ENCODE measurements around the gene PAPPA.
A peak's percentile ranks its signal among the peaks of the same experiment; 100 is the strongest.

The PAPPA gene

GRCh38 chr9:116369706-116370105 lies 216.1 kb downstream of the PAPPA start:
- TF ChIP-seq POU2F2 (IDR thresholded peaks at IDR 0.05; ENCODE audit: low read depth, low read length) (no peak), POLR2A (IDR thresholded peaks at IDR 0.05; ENCODE audit: low read depth, low read length) (no peak), PAX5 (IDR thresholded peaks at IDR 0.05; ENCODE audit: insufficient read depth, low read length, severe bottlenecking) (no peak), POLR2AphosphoS5 (IDR thresholded peaks at IDR 0.05; ENCODE audit: low read depth, low read length) (no peak), SPI1 (IDR thresholded peaks at IDR 0.05; ENCODE audit: low read depth, low read length) (no peak), TAF1 (IDR thresholded peaks at IDR 0.05; ENCODE audit: low read depth, low read length) (no peak)
- DNase-seq (ENCODE audit: insufficient read length, low spot score) (no peak), FAIRE-seq (no peak)

GRCh38 chr9:116370556-116370955 lies 217.0 kb downstream of the PAPPA start:
- TF ChIP-seq POLR2A (IDR thresholded peaks at IDR 0.05; ENCODE audit: low read depth, low read length) (no peak), TAF1 (IDR thresholded peaks at IDR 0.05; ENCODE audit: low read depth, low read length) (no peak), SPI1 (IDR thresholded peaks at IDR 0.05; ENCODE audit: low read depth, low read length) (no peak), POLR2AphosphoS5 (IDR thresholded peaks at IDR 0.05; ENCODE audit: low read depth, low read length) (no peak), PAX5 (IDR thresholded peaks at IDR 0.05; ENCODE audit: insufficient read depth, low read length, severe bottlenecking) (no peak), POU2F2 (IDR thresholded peaks at IDR 0.05; ENCODE audit: low read depth, low read length) (no peak)
- no peak for DNase-seq (ENCODE audit: insufficient read length, low spot score)
- no peak for FAIRE-seq

DNA sequence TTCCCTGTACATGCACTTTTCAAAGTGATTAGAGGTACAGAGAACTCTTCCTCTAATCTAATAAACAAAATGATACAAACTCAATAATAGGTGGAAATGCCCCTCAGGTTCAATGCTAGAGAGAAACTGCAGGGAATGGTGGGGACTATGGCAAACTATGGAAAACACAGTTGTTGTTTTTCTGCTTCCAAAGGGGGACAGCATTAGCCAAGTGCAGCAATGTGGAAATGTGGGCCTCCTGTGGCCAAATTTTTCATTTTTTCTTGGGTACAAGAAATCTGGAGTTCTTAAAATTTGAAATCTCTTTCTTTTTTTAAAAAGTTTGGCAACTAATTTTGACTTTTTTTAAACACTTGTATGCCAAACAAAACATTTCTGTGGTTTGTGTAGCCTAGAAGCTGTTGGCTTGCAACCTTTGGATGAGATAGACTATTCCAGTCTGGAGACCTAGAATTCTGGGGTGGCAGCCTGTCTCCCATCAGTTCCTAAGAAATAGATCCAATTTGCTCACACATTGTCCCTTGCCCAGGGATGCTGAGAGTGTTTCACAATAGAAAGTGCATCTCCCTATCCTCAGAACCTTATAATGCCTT lies 218.6 kb downstream of the PAPPA start:
- no peak for DNase-seq (ENCODE audit: insufficient read length, low spot score)
- TF ChIP-seq PAX5 (IDR thresholded peaks at IDR 0.05; ENCODE audit: insufficient read depth, low read length, severe bottlenecking) (no peak), SPI1 (IDR thresholded peaks at IDR 0.05; ENCODE audit: low read depth, low read length) (no peak), TAF1 (IDR thresholded peaks at IDR 0.05; ENCODE audit: low read depth, low read length) (no peak), POLR2A (IDR thresholded peaks at IDR 0.05; ENCODE audit: low read depth, low read length) (no peak), POLR2AphosphoS5 (IDR thresholded peaks at IDR 0.05; ENCODE audit: low read depth, low read length) (no peak), POU2F2 (IDR thresholded peaks at IDR 0.05; ENCODE audit: low read depth, low read length) (no peak)
- FAIRE-seq: no peak

DNA sequence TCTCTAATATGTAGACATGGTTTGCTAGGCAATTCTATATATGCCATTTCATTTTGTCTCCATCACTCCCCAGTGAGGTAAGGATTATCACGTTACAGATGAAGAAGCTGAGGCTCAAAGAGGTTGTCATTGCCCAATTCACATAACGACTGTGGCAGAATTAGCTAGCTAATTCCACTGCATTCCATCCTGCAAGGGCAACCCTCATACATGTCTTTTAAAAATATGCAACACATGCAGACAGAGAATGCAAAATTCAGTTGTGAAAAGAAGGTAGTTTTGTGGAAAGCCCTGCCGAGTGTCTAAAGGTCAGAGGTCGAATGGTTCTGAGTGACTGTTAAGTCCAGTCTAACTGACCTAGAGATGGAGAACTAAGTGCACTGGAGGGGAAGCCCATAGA lies 219.2 kb downstream of the PAPPA start:
- DNase-seq (ENCODE audit: insufficient read length, low spot score) (no peak), FAIRE-seq (no peak)

DNA sequence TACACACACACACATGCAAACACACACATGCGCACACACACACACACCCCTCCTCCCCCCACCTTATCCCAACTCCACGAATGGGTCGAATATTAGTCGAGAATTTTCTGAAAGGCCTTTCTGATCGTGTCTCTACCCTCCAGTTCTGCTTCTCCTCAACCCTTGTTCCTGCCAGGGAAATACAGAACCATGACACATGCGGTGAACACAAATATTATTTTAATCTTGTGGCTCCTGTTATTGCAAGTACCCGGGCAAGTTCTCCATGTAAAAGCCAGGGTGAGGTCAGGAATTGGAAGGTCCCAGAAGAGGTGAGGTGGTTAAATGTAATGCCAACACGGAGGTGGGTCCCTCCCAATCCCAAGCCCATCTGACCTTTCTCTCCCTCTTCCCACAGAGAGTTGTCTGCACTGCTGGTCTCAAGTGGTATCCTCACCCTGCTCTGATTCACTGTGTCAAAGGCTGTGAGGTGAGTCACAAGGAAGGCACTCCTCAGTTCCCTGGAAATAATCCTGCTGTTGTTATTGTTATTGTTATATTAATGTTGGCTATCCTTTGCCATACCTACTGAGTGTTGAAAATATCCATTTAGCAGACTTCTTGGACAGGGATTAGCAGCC lies 223.7 kb downstream of the PAPPA start:
- TF ChIP-seq PAX5 (IDR thresholded peaks at IDR 0.05; ENCODE audit: insufficient read depth, low read length, severe bottlenecking): no peak
- no peak for TF ChIP-seq POLR2A (IDR thresholded peaks at IDR 0.05; ENCODE audit: low read depth, low read length)
- no peak for TF ChIP-seq POLR2AphosphoS5 (IDR thresholded peaks at IDR 0.05; ENCODE audit: low read depth, low read length)
- no peak for TF ChIP-seq SPI1 (IDR thresholded peaks at IDR 0.05; ENCODE audit: low read depth, low read length)
- no peak for FAIRE-seq
- DNase-seq (ENCODE audit: insufficient read length, low spot score): no peak

More for the DNA sequence above, 219.2 kb downstream of the PAPPA start:
- TF ChIP-seq SPI1 (IDR thresholded peaks at IDR 0.05; ENCODE audit: low read depth, low read length): no peak
- TF ChIP-seq TAF1 (IDR thresholded peaks at IDR 0.05; ENCODE audit: low read depth, low read length): no peak
- TF ChIP-seq POLR2AphosphoS5 (IDR thresholded peaks at IDR 0.05; ENCODE audit: low read depth, low read length): no peak
- no peak for TF ChIP-seq POU2F2 (IDR thresholded peaks at IDR 0.05; ENCODE audit: low read depth, low read length)
- TF ChIP-seq PAX5 (IDR thresholded peaks at IDR 0.05; ENCODE audit: insufficient read depth, low read length, severe bottlenecking): no peak
- TF ChIP-seq POLR2A (IDR thresholded peaks at IDR 0.05; ENCODE audit: low read depth, low read length): no peak

GRCh38 chr9:116378873-116379272 lies 225.3 kb downstream of the PAPPA start:
- DNase-seq (ENCODE audit: insufficient read length, low spot score) (no peak), FAIRE-seq (no peak)
- TF ChIP-seq POLR2A (IDR thresholded peaks at IDR 0.05; ENCODE audit: low read depth, low read length): no peak
- no peak for TF ChIP-seq POU2F2 (IDR thresholded peaks at IDR 0.05; ENCODE audit: low read depth, low read length)
- no peak for TF ChIP-seq SPI1 (IDR thresholded peaks at IDR 0.05; ENCODE audit: low read depth, low read length)
- TF ChIP-seq TAF1 (IDR thresholded peaks at IDR 0.05; ENCODE audit: low read depth, low read length): no peak
- no peak for TF ChIP-seq POLR2AphosphoS5 (IDR thresholded peaks at IDR 0.05; ENCODE audit: low read depth, low read length)

DNA sequence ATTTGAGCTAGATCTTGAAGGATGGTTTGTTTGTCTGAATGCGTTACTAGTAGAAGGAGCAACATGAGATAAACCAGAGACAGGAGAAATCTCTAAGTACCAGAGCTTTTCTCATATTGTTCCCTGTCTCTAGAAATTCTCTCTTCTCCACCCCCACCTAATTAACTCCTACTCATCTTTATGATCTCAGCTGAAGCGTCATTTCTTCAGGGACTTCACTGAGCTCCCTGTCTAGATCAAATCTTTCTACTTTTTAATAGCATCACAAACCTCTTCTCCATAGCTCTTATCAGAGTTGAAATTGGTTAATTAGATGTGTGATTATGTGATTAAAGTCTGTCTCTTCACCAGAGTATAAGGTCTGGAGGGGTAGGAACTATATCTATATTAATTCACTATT lies 226.2 kb downstream of the PAPPA start:
- no peak for TF ChIP-seq PAX5 (IDR thresholded peaks at IDR 0.05; ENCODE audit: insufficient read depth, low read length, severe bottlenecking)
- no peak for TF ChIP-seq POLR2A (IDR thresholded peaks at IDR 0.05; ENCODE audit: low read depth, low read length)
- TF ChIP-seq TAF1 (IDR thresholded peaks at IDR 0.05; ENCODE audit: low read depth, low read length): no peak
- TF ChIP-seq POLR2AphosphoS5 (IDR thresholded peaks at IDR 0.05; ENCODE audit: low read depth, low read length): no peak
- TF ChIP-seq SPI1 (IDR thresholded peaks at IDR 0.05; ENCODE audit: low read depth, low read length): no peak
- no peak for TF ChIP-seq POU2F2 (IDR thresholded peaks at IDR 0.05; ENCODE audit: low read depth, low read length)
- no peak for DNase-seq (ENCODE audit: insufficient read length, low spot score)
- no peak for FAIRE-seq

DNA sequence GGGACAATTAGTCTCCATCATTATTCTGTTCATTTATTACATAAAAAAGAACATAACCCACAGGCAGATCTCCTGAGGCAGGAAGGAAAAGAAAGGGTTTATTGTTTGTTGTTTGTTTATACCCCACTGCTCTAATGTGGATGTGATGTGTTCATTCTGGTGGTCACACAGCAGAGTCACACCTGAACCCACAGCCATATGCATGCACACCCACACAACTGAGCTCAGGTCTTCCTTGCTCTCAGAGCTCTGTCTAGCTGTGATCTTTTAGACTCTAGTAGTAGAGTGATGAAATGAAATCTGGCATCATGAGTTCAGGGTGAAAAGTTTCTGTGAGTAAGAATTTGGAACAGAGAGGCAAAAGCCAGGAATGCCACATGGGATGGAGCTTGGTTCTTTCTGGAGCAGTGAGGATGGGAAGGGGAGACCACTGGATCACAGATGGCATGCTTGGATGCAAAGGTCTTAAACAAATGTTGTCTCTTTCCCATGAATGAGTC lies 227.0 kb downstream of the PAPPA start:
- FAIRE-seq: no peak
- no peak for DNase-seq (ENCODE audit: insufficient read length, low spot score)
- TF ChIP-seq SPI1 (IDR thresholded peaks at IDR 0.05; ENCODE audit: low read depth, low read length) (no peak), POLR2A (IDR thresholded peaks at IDR 0.05; ENCODE audit: low read depth, low read length) (no peak), PAX5 (IDR thresholded peaks at IDR 0.05; ENCODE audit: insufficient read depth, low read length, severe bottlenecking) (no peak), POU2F2 (IDR thresholded peaks at IDR 0.05; ENCODE audit: low read depth, low read length) (peak; percentile 38; the same call in 1 of the 2 replicates), TAF1 (IDR thresholded peaks at IDR 0.05; ENCODE audit: low read depth, low read length) (no peak), POLR2AphosphoS5 (IDR thresholded peaks at IDR 0.05; ENCODE audit: low read depth, low read length) (no peak)

DNA sequence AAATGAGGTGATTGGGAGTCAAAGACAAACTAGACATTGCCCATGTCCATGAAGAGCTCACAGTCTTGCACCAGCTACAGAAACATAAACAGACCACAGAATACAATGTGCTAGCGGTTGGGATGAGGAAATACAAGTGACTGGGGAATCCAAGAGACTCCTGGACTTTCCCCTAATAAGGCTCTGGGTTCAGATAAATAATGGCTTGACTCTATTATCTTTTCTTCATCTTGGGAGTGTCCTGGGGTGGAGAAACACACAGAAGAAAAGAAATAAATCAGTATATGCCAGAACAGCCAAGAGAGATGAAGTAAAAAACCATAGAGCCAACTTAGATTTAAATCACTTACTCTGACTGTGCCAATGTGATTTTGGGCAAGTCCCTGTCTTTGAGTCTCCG lies 227.8 kb downstream of the PAPPA start:
- DNase-seq (ENCODE audit: insufficient read length, low spot score) (no peak), FAIRE-seq (no peak)
- no peak for TF ChIP-seq POU2F2 (IDR thresholded peaks at IDR 0.05; ENCODE audit: low read depth, low read length)
- no peak for TF ChIP-seq POLR2A (IDR thresholded peaks at IDR 0.05; ENCODE audit: low read depth, low read length)
- TF ChIP-seq TAF1 (IDR thresholded peaks at IDR 0.05; ENCODE audit: low read depth, low read length): no peak
- no peak for TF ChIP-seq PAX5 (IDR thresholded peaks at IDR 0.05; ENCODE audit: insufficient read depth, low read length, severe bottlenecking)
- no peak for TF ChIP-seq SPI1 (IDR thresholded peaks at IDR 0.05; ENCODE audit: low read depth, low read length)
- TF ChIP-seq POLR2AphosphoS5 (IDR thresholded peaks at IDR 0.05; ENCODE audit: low read depth, low read length): no peak
